ENCODE results near the gene ZNRF3.
A peak's percentile ranks its signal among the peaks of the same experiment; 100 is the strongest.
"Not testable (repeated sequence)": the region's sequence is repeated elsewhere in the genome, so short reads cannot be mapped to it uniquely, and the experiment has no call there.

The ZNRF3 gene

GRCh38 chr22:28943501-28943879 lies 60.1 kb downstream of the ZNRF3 start:
- DNase-seq (ENCODE audit: low read depth): no peak
- H3K4me3 ChIP-seq (ENCODE audit: low read depth, low read length): no peak overlapping the region

GRCh38 chr22:28947125-28947524 lies 63.8 kb downstream of the ZNRF3 start:
- H3K4me3 ChIP-seq (ENCODE audit: low read depth, low read length): no peak overlapping the region
- DNase-seq (ENCODE audit: low read depth): no peak

- no peak for DNase-seq (ENCODE audit: low read depth)
Measured at GRCh38 chr22:28948424-28948823, 65.1 kb downstream of the ZNRF3 start.

GRCh38 chr22:28948860-28949551 lies 65.6 kb downstream of the ZNRF3 start:
- H3K4me3 ChIP-seq (ENCODE audit: low read depth, low read length); DNase-seq (ENCODE audit: low read depth): not testable (repeated sequence)

More at GRCh38 chr22:28948424-28948823, 65.1 kb downstream of the ZNRF3 start:
- no peak overlapping the region for H3K4me3 ChIP-seq (ENCODE audit: low read depth, low read length)

GRCh38 chr22:28949788-28950187 lies 66.4 kb downstream of the ZNRF3 start:
- DNase-seq (ENCODE audit: low read depth): peak; percentile 58
- no peak overlapping the region for H3K4me3 ChIP-seq (ENCODE audit: low read depth, low read length)

GRCh38 chr22:28950617-28951411 lies 67.4 kb downstream of the ZNRF3 start:
- H3K4me3 ChIP-seq (ENCODE audit: low read depth, low read length): no peak overlapping the region
- no peak for DNase-seq (ENCODE audit: low read depth)

GRCh38 chr22:28951530-28951929 lies 68.2 kb downstream of the ZNRF3 start:
- H3K4me3 ChIP-seq (ENCODE audit: low read depth, low read length): no peak overlapping the region
- no peak for DNase-seq (ENCODE audit: low read depth)

GRCh38 chr22:28951969-28952521 lies 68.7 kb downstream of the ZNRF3 start:
- DNase-seq (ENCODE audit: low read depth): peak; percentile 36
- no peak overlapping the region for H3K4me3 ChIP-seq (ENCODE audit: low read depth, low read length)

- no peak overlapping the region for H3K4me3 ChIP-seq (ENCODE audit: low read depth, low read length)
- no peak for DNase-seq (ENCODE audit: low read depth)
Measured at GRCh38 chr22:28952857-28953256, 69.5 kb downstream of the ZNRF3 start.

GRCh38 chr22:28953403-28953802 lies 70.0 kb downstream of the ZNRF3 start:
- DNase-seq (ENCODE audit: low read depth): no peak
- no peak overlapping the region for H3K4me3 ChIP-seq (ENCODE audit: low read depth, low read length)

GRCh38 chr22:28953976-28954880 lies 70.9 kb downstream of the ZNRF3 start:
- no peak overlapping the region for H3K4me3 ChIP-seq (ENCODE audit: low read depth, low read length)
- no peak for DNase-seq (ENCODE audit: low read depth)

- DNase-seq (ENCODE audit: low read depth): no peak
- no peak overlapping the region for H3K4me3 ChIP-seq (ENCODE audit: low read depth, low read length)
Measured at GRCh38 chr22:28955817-28956216, 72.4 kb downstream of the ZNRF3 start.

- DNase-seq (ENCODE audit: low read depth): no peak
- H3K4me3 ChIP-seq (ENCODE audit: low read depth, low read length): no peak overlapping the region
Measured at GRCh38 chr22:28956506-28956905, 73.1 kb downstream of the ZNRF3 start.

GRCh38 chr22:28958611-28959010 lies 75.2 kb downstream of the ZNRF3 start:
- H3K4me3 ChIP-seq (ENCODE audit: low read depth, low read length): no peak overlapping the region
- DNase-seq (ENCODE audit: low read depth): no peak

- DNase-seq (ENCODE audit: low read depth): no peak
- H3K4me3 ChIP-seq (ENCODE audit: low read depth, low read length): no peak overlapping the region
Measured at GRCh38 chr22:28962042-28962554, 78.7 kb downstream of the ZNRF3 start.

GRCh38 chr22:28963362-28963761 lies 80.0 kb downstream of the ZNRF3 start:
- no peak for DNase-seq (ENCODE audit: low read depth)
- no peak overlapping the region for H3K4me3 ChIP-seq (ENCODE audit: low read depth, low read length)

GRCh38 chr22:28967163-28967665 lies 83.8 kb downstream of the ZNRF3 start:
- H3K4me3 ChIP-seq (ENCODE audit: low read depth, low read length): no peak overlapping the region
- no peak for DNase-seq (ENCODE audit: low read depth)

GRCh38 chr22:28967969-28968368 lies 84.6 kb downstream of the ZNRF3 start:
- no peak for DNase-seq (ENCODE audit: low read depth)
- H3K4me3 ChIP-seq (ENCODE audit: low read depth, low read length): no peak overlapping the region
